ENCODE measurements around the gene CACNA2D3. TPM values are rescaled to one million over a fixed set of nuclear protein-coding genes. Genes with fewer than 3 reads are reported as not detected.

The CACNA2D3 gene
- polyA plus RNA-seq, 1 donor, result 1.9 TPM

DNA sequence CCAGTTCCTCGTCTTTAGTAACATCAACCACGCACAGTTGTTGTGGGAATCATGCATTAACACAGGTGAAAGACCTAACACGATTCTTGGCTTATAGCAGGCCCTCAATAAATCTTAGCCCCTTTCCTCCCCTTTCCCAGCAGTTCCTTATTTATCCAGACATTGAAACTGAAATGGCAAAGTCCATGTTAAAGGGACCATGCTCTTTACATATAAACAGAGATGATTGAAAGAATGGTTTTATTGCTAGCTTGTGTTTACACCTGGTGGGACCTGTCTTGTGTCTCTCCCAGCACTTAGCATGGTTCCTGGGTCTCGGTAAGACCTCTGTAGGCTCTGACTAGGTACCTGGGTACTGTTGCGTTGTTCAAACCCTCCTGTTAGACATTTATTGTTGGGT lies 553.7 kb downstream of the CACNA2D3 start:
- no peak for DNase-seq (ENCODE audit: low read depth)

DNA sequence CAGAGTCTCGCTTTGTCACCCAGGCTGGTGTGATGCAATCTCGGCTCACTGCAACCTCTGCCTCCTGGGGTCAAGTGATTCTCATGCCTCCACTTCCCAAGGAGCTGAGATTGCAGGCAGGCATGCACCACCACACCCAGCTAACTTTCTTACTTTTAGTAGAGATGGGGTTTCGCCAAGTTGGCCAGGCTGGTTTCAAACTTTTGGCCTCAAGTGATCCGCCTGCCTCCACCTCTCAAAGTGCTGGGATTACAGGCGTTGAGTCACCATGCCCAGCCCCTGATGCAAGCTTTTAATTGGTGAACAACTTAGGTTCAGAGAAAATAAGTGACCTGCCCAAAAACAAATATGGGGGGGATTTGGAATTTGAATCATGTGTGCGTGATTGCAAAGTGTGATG lies 559.4 kb downstream of the CACNA2D3 start:
- no peak for DNase-seq (ENCODE audit: low read depth)

DNA sequence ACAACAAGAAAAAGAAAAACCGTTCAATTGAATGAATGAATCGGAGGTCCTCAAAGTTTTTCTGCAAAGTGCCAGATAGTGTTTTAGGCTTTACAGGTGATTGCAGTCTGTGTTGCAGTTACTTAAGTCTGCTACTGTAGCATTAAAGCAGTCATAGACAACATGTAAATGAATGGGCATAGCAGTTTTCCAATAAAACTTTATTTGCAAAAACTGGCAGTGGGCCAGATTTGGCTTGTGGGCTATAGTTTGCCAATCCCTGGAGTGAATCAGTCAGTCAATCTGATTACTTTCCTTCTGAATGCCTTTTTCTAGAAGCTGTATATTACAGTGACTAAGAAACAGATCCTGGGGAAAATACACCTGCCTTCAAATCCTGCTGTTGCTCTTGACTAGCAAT lies 562.9 kb downstream of the CACNA2D3 start:
- DNase-seq (ENCODE audit: low read depth), result no peak

- peak; percentile 54 for DNase-seq (ENCODE audit: low read depth)
Measured at GRCh38 chr3:54691289-54691771, 569.0 kb downstream of the CACNA2D3 start.

- DNase-seq (ENCODE audit: low read depth), result no peak
Measured at GRCh38 chr3:54696313-54696712, 574.0 kb downstream of the CACNA2D3 start.

GRCh38 chr3:54698054-54698453 lies 575.7 kb downstream of the CACNA2D3 start:
- DNase-seq (ENCODE audit: low read depth), result no peak

DNA sequence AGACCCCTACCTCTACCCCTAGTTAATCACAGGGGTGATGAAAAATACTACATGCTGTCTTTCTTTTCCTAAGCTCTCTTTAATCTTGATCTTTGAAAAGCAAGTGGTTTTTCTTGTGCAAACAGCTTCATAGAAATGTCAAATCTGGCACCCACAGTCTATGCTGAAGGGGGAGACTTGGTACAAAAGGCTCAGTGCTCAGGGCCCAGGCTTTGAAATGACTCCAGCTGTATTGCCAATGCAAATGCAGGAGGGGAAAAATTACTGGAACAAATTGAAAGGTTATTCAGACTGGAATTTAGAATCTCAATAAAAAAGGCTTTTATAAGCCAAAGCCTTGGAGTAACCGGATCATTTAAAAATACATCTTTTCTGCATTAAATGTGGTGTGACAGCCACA lies 581.6 kb downstream of the CACNA2D3 start:
- DNase-seq (ENCODE audit: low read depth), result no peak

- no peak for DNase-seq (ENCODE audit: low read depth)
Measured at GRCh38 chr3:54705730-54706129, 583.4 kb downstream of the CACNA2D3 start.

GRCh38 chr3:54706738-54707137 lies 584.4 kb downstream of the CACNA2D3 start:
- no peak for DNase-seq (ENCODE audit: low read depth)

DNA sequence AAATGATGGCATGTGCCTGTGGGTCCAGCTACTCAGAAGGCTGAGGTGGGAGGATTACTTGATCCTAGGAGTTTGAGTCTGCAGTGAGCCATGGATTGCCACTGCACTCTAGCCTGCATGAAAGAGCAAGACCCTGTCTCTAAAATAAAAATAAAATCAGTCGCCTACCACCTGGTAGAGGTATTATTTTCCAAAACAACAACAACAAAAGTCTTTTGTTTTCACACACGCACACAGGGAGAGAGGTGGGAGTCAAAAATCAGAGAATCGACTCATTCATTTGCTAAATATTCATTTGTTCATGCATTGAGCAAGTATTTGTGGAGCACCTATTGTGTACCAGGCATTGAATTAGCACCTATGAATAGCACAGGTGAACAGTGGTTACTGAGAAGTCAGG lies 587.4 kb downstream of the CACNA2D3 start:
- no peak for DNase-seq (ENCODE audit: low read depth)

DNA sequence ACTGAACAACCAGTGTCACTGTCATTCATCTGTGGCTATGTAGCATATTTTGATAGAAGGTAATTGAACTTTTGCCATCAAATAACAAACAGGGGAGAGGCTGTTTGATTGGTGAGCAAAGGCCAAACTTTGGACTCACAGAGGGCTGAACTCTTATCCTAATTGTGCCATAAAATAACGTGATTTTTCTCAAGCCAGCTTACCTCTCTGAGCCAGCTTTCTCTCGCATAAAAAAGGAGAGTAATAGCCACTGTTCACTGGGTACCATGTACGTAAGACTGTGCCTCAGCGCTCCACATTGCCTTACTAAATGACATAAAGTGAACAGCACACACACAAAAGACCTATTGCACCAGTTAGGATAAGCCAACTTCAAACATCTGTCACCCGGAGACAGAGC lies 588.6 kb downstream of the CACNA2D3 start:
- no peak for DNase-seq (ENCODE audit: low read depth)

DNA sequence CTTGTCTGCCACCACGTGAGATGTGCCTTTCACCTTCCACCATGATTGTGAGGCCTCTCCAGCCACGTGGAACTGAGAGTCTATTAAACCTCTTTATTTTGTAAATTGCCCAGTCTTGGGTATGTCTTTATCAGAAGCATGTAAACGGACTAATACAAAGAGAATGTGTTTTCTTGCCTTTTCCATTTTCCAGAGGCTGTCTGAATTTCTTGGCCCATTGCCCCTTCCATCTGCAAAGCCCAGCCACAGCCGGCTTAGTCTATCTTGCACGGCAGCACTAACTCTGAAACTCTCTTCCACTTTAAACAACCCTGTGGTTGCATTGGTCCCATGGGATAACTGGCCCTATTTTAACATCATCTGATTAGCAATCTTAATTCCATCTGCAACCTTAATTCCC lies 590.2 kb downstream of the CACNA2D3 start:
- no peak for DNase-seq (ENCODE audit: low read depth)

DNA sequence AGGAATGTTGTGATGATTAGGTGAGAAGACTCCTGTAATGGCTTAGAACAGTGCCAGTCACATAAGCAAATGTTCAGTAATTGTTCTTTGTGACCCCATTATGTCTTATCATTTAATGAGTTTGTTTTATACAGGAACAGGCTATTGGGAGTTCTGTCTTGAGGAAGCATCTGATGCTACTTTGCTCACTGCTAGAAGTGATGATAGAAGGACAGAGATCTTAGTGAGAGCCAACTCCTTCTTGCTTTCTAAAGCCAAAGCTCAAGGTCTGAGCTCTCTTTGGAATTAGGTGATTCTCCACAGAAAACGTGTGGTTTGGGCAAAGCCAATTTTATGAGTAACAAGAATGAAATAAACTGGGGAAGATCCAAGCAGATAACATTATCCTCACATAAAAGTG lies 590.7 kb downstream of the CACNA2D3 start:
- no peak for DNase-seq (ENCODE audit: low read depth)

- no peak for DNase-seq (ENCODE audit: low read depth)
Measured at GRCh38 chr3:54713455-54713854, 591.1 kb downstream of the CACNA2D3 start.

DNA sequence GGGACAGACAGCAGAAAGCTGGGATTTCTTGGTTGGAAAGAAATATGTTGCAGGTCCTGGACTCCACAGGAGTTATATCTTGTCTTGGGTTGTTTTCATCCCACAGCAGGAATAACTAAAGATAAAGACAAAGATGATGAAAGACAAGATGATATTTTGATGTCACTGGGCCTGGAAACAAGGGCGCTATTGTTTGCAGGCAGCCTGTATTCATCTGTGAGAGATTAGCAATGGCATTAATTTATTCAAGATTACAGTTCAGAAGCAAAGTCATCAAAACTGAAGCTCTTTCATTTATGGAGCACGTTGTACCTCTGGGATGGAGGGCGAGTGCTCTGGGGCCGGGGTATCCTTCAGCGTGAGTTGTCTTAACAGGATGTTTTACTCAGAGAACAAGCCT lies 591.7 kb downstream of the CACNA2D3 start:
- no peak for DNase-seq (ENCODE audit: low read depth)

DNA sequence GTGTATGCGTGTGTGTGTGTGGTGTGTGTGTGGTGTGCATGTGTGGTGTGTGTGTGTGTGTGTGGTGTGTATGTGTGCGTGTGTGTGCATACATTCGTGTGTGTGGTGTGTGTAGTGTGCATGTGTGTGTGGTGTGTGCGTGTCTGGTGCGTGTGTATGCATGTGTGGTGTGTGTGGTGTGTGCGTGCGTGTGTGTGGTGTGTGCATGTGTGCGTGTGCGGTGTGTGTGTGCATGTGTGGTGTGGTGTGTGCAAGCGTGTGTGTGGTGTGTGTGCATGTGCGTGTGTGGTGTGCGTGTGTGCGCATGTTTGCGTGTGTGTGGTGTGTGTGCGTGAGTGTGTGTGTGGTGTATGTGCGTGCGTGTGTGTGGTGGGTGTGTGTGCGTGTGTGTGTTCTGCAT lies 595.2 kb downstream of the CACNA2D3 start:
- DNase-seq (ENCODE audit: low read depth), result no peak

GRCh38 chr3:54719914-54720313 lies 597.6 kb downstream of the CACNA2D3 start:
- no peak for DNase-seq (ENCODE audit: low read depth)

DNA sequence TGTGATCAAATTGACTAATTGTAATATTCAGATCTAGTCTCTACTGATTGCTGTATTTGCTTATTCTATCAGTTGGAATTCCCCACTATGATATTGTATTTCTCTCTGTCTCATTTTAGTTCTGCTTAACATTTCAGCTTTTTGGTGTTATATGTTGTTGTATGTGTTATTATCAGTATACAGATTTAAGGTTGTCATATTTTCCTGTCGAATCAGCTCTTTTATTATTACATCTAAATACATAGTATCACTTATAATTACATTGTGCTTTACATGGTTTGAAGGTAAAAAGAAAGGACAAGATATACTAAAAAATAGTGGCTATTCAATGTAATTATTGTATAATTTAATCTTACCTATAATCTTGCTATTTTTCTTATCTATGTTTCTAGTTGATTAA lies 598.3 kb downstream of the CACNA2D3 start:
- DNase-seq (ENCODE audit: low read depth), result no peak

- no peak for DNase-seq (ENCODE audit: low read depth)
Measured at GRCh38 chr3:54731732-54732445, 609.5 kb downstream of the CACNA2D3 start.

DNA sequence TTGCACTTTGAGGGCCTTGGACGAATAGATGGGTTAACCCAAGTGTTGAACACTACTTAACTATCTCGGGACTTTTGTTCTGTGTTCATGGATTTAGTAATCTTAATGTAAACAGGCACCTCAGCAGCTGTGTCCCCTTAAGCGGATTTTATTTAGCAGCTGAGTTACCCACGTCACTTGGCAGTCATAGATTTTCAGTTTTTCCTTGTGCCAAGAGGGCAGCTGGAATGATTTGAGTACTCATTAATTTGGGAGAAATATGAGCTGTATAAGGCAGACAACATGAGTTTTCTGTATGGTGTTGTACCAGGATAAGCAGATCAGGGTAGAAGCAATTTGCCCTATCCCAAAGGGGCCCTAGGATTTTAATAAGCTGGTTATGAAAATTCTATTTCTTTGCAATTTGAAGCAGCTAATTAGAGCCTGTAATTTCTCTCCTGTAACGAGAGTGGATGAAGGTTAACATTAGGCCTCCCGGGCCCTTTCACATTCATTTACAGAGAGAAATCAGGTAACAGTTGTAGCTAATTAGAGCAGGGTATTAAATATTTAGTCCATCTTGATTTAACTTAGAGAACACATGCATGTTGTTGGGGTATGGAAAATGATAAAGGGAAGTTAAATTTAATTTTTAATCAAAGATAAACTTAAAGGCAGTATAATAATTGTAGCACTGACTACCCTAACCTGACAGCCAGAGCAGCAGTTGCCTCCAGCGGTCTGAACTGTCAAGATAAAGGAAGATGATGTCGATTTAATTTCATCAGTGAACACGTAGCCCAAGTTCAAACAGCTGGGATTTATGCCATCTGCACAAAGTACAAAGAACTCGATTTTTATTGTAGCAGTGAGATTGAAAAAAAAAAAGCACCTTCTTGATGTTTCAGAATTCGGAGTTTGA lies 611.0 kb downstream of the CACNA2D3 start:
- DNase-seq (ENCODE audit: low read depth), result peak; percentile 17

DNA sequence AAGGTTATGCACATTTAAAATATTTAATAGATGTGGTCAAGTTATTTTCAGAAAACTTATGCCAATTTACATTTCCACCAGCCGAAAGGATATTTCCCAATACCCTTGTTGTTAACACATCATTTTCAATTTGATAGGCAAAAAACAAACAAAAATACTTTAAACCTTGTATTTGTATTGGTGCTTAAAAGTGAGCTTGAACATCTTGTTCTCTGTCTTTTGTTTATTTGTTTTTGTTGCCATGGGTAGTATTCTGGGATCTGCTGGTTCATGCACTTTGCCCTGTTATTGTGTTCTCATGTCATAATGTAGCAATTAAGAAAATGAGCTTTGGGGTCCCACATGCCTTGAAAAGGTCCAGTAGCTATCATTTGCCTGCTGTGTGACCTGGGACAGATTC lies 614.1 kb downstream of the CACNA2D3 start:
- DNase-seq (ENCODE audit: low read depth), result no peak

DNA sequence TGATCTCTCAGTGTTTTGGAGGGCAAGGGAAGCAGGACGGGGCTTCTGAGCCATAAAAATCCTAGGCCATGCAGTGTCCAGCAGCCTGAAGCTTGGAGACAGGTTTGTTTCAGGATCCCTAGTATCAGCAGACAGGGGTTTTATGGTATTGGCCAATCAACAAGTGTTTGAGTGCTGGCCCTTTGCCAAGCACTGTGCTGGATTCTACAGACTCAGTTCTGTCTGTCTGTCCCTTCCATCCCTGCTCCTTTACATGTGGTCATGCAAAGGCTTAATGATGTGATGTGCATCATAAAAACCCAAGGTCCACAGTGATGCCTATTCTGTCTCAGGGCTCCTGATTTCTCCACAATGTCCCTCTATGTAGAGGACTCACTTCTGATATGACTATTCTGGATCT lies 621.4 kb downstream of the CACNA2D3 start:
- no peak for DNase-seq (ENCODE audit: low read depth)

DNA sequence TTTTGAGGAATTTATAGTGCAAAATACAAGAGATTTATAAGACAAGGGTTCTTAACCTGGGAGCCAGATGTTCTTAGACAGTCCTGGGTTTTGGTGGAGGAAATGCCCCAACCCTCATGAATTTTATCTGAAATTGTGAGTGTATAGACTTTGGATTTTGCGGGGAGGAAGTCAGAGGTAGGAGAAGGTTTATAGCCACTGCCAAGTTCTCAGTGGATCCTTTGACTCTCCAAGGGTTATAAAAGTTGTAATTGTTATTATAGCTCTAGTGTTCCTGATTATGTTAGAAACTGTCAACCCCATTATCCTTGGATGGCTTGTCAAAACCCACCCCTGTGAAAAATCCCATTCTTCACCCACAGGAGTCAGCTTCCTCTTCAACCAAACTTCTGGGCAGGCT lies 621.9 kb downstream of the CACNA2D3 start:
- DNase-seq (ENCODE audit: low read depth), result no peak

Measured in forelimb muscle (tissue), 1 donor.